Mesenchymal stem cell (in vitro differentiated cells and primary cell): Measurements from ENCODE around the gene EFNB3.

Source experiments
- DNase-seq: peaks from one replicate; pipeline ENCODE4 v3.0.0-alpha.2; 2013
- H2AFZ ChIP-seq: one replicate; pipeline ENCODE4 v1.6.1; 2013; ENCODE audit warnings: low read depth, mild to moderate bottlenecking, control low read depth, inconsistent platforms, low read length, moderate library complexity
- H2AK5ac ChIP-seq: 2 replicates; pipeline ENCODE4 v1.6.1; 2013; ENCODE audit warnings: low read length, moderate library complexity, mild to moderate bottlenecking, inconsistent platforms; ENCODE audit not compliant: severe bottlenecking
- H2BK120ac ChIP-seq: one replicate; pipeline ENCODE4 v1.6.1; 2013; ENCODE audit warnings: low read depth, mild to moderate bottlenecking, inconsistent platforms, low read length, moderate library complexity
- H2BK12ac ChIP-seq, 2 experiments: one replicate each; pipeline ENCODE4 v1.6.1; 2013; ENCODE audit warnings: inconsistent platforms in 2 of 2, low read length in 2 of 2, mild to moderate bottlenecking in 2 of 2, moderate library complexity in 2 of 2, control low read depth in 1 of 2
- H2BK15ac ChIP-seq: one replicate; pipeline ENCODE4 v1.6.1; 2013; ENCODE audit warnings: mild to moderate bottlenecking, low read depth, inconsistent platforms; ENCODE audit not compliant: poor library complexity, severe bottlenecking
- H2BK5ac ChIP-seq: 2 replicates; pipeline ENCODE4 v1.6.1; 2013; ENCODE audit warnings: low read depth, mild to moderate bottlenecking, low read length, control low read depth, inconsistent platforms; ENCODE audit not compliant: poor library complexity, severe bottlenecking
- H3K14ac ChIP-seq, 2 experiments: one replicate each; pipeline ENCODE4 v1.6.1; 2013; ENCODE audit warnings: inconsistent platforms in 2 of 2, low read length in 2 of 2, control low read depth in 1 of 2, mild to moderate bottlenecking in 1 of 2, moderate library complexity in 1 of 2
- H3K18ac ChIP-seq, 2 experiments: one replicate each; pipeline ENCODE4 v1.6.1; 2013; ENCODE audit warnings: inconsistent platforms in 2 of 2, low read length in 2 of 2, control low read depth in 1 of 2, low read depth in 1 of 2, mild to moderate bottlenecking in 1 of 2
- H3K23ac ChIP-seq, 2 experiments: one replicate each; pipeline ENCODE4 v1.6.1; 2013; ENCODE audit warnings: inconsistent platforms in 2 of 2, low read length in 2 of 2, mild to moderate bottlenecking in 2 of 2, moderate library complexity in 2 of 2, control low read depth in 1 of 2
- H3K27ac ChIP-seq: 2 replicates; pipeline ENCODE4 v1.5.1; 2013; ENCODE audit warnings: mild to moderate bottlenecking, moderate library complexity, low read length, control low read depth, inconsistent platforms; ENCODE audit not compliant: poor library complexity, severe bottlenecking
- H3K27me3 ChIP-seq, 2 experiments: 2 replicates each; pipeline versions ENCODE4 v1.6.1 to v1.7.0; 2013; ENCODE audit warnings: low read length in 2 of 2, mild to moderate bottlenecking in 2 of 2, moderate library complexity in 2 of 2, control low read depth in 1 of 2, inconsistent platforms in 1 of 2; ENCODE audit not compliant: control insufficient read depth in 1 of 2, insufficient read depth in 1 of 2
- H3K36me3 ChIP-seq, 2 experiments: 2 replicates each; pipeline versions ENCODE4 v1.6.1 to v1.7.0; 2013; ENCODE audit warnings: low read length in 2 of 2, control low read depth in 1 of 2, inconsistent platforms in 1 of 2, low read depth in 1 of 2, mild to moderate bottlenecking in 1 of 2; ENCODE audit not compliant: insufficient read depth in 2 of 2, control insufficient read depth in 1 of 2
- H3K4ac ChIP-seq, 2 experiments: one replicate each; pipeline ENCODE4 v1.6.1; 2013; ENCODE audit warnings: inconsistent platforms in 2 of 2, low read length in 2 of 2, mild to moderate bottlenecking in 2 of 2, moderate library complexity in 2 of 2, control low read depth in 1 of 2, low read depth in 1 of 2
- H3K4me1 ChIP-seq: 2 replicates; pipeline ENCODE4 v1.6.1; 2013; ENCODE audit warnings: low read depth, low read length, control low read depth; ENCODE audit not compliant: control insufficient read depth, insufficient read depth
- H3K4me2 ChIP-seq: 2 replicates; pipeline ENCODE4 v1.6.1; 2013; ENCODE audit warnings: low read length, mild to moderate bottlenecking, inconsistent platforms; ENCODE audit not compliant: poor library complexity, severe bottlenecking
- H3K4me3 ChIP-seq, 2 experiments: 2 replicates each; pipeline versions ENCODE4 v1.5.1 to v1.7.0; 2013; ENCODE audit warnings: low read length in 2 of 2, mild to moderate bottlenecking in 2 of 2, control low read depth in 1 of 2, low read depth in 1 of 2; ENCODE audit not compliant: insufficient read depth in 1 of 2
- H3K79me1 ChIP-seq: replicated peaks from 2 replicates; pipeline ENCODE4 v1.6.1; 2013; ENCODE audit warnings: mild to moderate bottlenecking, control low read depth, low read length, inconsistent platforms; ENCODE audit not compliant: poor library complexity, severe bottlenecking
- H3K9ac ChIP-seq: 2 replicates; pipeline ENCODE4 v1.7.0; 2013; ENCODE audit warnings: mild to moderate bottlenecking, low read length, moderate library complexity
- H3K9me3 ChIP-seq: 2 replicates; pipeline ENCODE4 v1.7.0; 2013; ENCODE audit warnings: mild to moderate bottlenecking, low read length; ENCODE audit not compliant: control insufficient read depth
- H4K8ac ChIP-seq: one replicate; pipeline ENCODE4 v1.6.1; 2013; ENCODE audit warnings: inconsistent platforms, mild to moderate bottlenecking, low read length, moderate library complexity
- H4K91ac ChIP-seq: one replicate; pipeline ENCODE4 v1.6.1; 2013; ENCODE audit warnings: mild to moderate bottlenecking, low read length, inconsistent platforms
- WGBS: methylation state at CpG from one replicate; pipeline ENCODE4 v1.1.7; 2013; ENCODE audit warnings: mixed read lengths; 5-methylcytosine and 5-hydroxymethylcytosine counted together

EFNB3 gene

DNA sequence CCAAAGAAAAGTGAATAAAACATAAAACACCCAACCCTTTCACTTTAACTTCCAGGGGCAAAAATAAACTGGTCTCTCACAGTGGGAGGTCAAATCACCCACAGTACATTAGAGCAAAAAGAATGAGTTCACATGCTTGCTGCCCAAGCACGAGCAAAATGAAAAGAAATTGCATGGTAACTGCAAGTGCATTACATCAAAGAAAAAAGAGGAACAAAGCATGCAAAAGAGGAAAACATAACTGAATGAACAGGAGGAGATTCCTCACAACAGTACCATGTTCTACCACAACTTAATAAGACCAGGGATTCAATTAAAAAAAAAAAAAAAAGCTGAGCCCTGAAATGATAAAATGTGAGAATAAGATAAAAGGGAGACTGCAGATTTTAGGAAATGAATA, 24.8 kb downstream of the EFNB3 start:
- Histone ChIP-seq H3K4me2 (no peak overlapping the region), H2BK12ac (no peak overlapping the region), H3K9ac (no peak overlapping the region), H3K9me3 (no peaks in the 10 kb centered on the region), H3K18ac (no peak overlapping the region), H2AFZ (no peak overlapping the region), H3K4me1 (no peaks in the 10 kb centered on the region), H3K27me3 (peaks cover 22 to 33% of the 10 kb centered on the region in 2 experiments), H3K14ac (no peak overlapping the region), H3K23ac (no peak overlapping the region), H3K4me3 (no peak overlapping the region), H3K4ac (no peak overlapping the region), H3K36me3 (no peaks in the 10 kb centered on the region), H2BK120ac (no peak overlapping the region), H4K91ac (no peak overlapping the region), H3K79me1 (no peaks in the 10 kb centered on the region), H3K27ac (no peak overlapping the region), H2AK5ac (no peak overlapping the region), H2BK15ac (no peak overlapping the region), H2BK5ac (no peak overlapping the region), H4K8ac (no peak overlapping the region)
- no peak for DNase-seq
- WGBS: no CpG with 5 or more reads among the region's 1 CpG

DNA sequence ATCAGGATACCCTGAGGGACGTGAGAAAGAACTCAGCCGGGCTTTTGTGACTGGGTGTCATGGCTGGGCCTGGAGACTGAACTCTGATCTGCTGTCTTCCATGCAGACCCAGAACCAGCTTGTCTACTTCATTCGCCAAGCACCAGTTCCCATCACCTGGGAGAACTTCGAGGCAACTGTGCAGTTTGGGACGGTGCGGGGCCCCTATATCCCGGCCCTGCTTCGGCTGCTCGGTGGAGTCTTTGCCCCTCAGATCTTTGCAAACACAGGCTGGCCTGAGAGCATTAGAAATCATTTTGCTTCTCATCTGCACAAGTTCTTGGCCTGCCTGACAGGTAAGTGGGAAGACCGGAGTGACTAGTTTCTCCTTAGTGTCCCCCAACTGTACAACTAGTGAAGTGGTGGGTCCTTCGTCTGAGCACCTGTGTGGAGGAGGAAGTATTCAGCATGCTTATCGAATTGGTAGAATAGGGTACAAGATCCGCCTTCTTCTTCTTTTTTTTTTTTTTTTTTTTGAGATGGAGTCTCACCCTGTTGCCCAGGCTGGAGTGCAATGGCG, 28.1 kb downstream of the EFNB3 start:
- H3K4me2 ChIP-seq: no peak overlapping the region
- H4K91ac ChIP-seq: no peak overlapping the region
- no peak overlapping the region for H3K27ac ChIP-seq
- no peaks in the 10 kb centered on the region for H3K4me1 ChIP-seq
- peaks cover 35 to 51% of the 10 kb centered on the region in 2 experiments for H3K27me3 ChIP-seq
- no peak overlapping the region for H2BK15ac ChIP-seq
- 91% methylated on average over 13 of the region's 14 CpGs for WGBS
- H4K8ac ChIP-seq: no peak overlapping the region
- DNase-seq: no peak
- H3K14ac ChIP-seq: no peak overlapping the region
- H3K9me3 ChIP-seq: no peaks in the 10 kb centered on the region
- H2AFZ ChIP-seq: no peak overlapping the region
- no peaks in the 10 kb centered on the region for H3K36me3 ChIP-seq
- H3K4me3 ChIP-seq: no peak overlapping the region
- H2BK5ac ChIP-seq: no peak overlapping the region
- H2BK120ac ChIP-seq: no peak overlapping the region
- H3K4ac ChIP-seq: no peak overlapping the region
- no peak overlapping the region for H3K23ac ChIP-seq
- H3K18ac ChIP-seq: no peak overlapping the region
- H2BK12ac ChIP-seq: no peak overlapping the region
- H3K79me1 ChIP-seq: no peaks in the 10 kb centered on the region
- no peak overlapping the region for H2AK5ac ChIP-seq
- H3K9ac ChIP-seq: no peak overlapping the region

DNA sequence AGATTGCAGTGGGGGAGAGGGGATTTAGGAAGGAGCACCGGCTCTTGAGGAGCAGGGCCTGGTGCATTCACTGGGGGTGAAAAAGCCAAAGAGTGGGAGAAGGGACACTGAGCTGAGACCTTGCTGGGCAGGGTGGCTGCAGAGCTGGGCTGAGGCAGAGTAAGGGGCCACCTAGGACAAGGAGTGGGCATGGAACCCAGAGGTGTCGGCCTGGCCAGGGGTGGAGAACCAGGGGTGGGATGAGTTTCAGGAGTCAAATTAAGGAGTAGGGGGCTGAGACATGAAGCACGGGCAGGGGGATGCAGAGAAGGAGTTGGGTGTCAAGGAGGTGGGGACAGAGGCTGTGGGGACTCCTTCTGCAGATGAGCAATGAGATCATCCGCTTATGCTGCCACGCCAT, 32.6 kb downstream of the EFNB3 start:
- no peak for DNase-seq
- Histone ChIP-seq H2BK12ac (no peak overlapping the region), H3K18ac (no peak overlapping the region), H2AK5ac (no peak overlapping the region), H3K79me1 (no peaks in the 10 kb centered on the region), H3K27ac (no peak overlapping the region), H3K4me2 (no peak overlapping the region), H3K36me3 (no peaks in the 10 kb centered on the region), H2BK120ac (no peak overlapping the region), H3K27me3 (peaks cover 48 to 68% of the 10 kb centered on the region in 2 experiments), H3K4me3 (no peak overlapping the region), H4K8ac (no peak overlapping the region), H3K4me1 (no peaks in the 10 kb centered on the region), H3K9me3 (no peaks in the 10 kb centered on the region), H3K9ac (no peak overlapping the region), H4K91ac (no peak overlapping the region), H2BK15ac (no peak overlapping the region), H2AFZ (no peak overlapping the region), H3K4ac (no peak overlapping the region), H3K14ac (peak overlapping the region in 1 of 2 experiments; percentile 55), H2BK5ac (no peak overlapping the region), H3K23ac (no peak overlapping the region)
- 85% methylated on average over 5 of the region's 5 CpGs for WGBS

DNA sequence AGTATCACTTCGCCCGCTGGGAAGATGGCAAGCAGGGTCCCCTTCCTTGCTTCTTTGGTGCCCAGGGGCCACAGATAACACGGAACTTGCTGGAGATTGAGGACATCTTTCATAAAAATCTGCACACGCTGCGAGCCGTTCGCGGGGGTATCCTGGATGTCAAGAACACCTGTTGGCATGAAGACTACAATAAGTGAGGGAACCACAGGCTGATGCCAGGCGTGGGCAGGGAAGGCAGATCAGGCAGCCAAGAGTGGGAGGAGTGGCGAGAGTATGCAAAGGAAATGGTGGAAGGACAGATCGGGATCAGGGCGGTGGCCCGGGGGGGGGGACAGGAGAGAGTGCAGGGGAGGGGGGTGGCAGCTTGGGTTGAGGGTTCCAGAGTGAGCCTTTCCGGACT, 34.7 kb downstream of the EFNB3 start:
- Histone ChIP-seq H3K14ac (no peak overlapping the region), H2BK15ac (no peak overlapping the region), H3K9ac (no peak overlapping the region), H3K36me3 (no peaks in the 10 kb centered on the region), H3K23ac (no peak overlapping the region), H3K27me3 (peaks cover 31 to 51% of the 10 kb centered on the region in 2 experiments), H3K27ac (no peak overlapping the region), H2AK5ac (no peak overlapping the region), H2BK5ac (no peak overlapping the region), H2BK12ac (no peak overlapping the region), H3K4me1 (no peaks in the 10 kb centered on the region), H3K9me3 (no peaks in the 10 kb centered on the region), H3K18ac (no peak overlapping the region), H3K4me2 (no peak overlapping the region), H2BK120ac (no peak overlapping the region), H3K4me3 (no peak overlapping the region), H4K91ac (no peak overlapping the region), H4K8ac (no peak overlapping the region), H2AFZ (no peak overlapping the region), H3K79me1 (no peaks in the 10 kb centered on the region), H3K4ac (no peak overlapping the region)
- 89% methylated on average over 10 of the region's 14 CpGs for WGBS
- no peak for DNase-seq
